ENCODE measurements around the gene PIP5K1B. TPM values are rescaled to one million over a fixed set of nuclear protein-coding genes. Genes with fewer than 3 reads are reported as not detected.

PIP5K1B gene
- total and polyA plus RNA-seq, 7 donors: 10.3 to 72.6 (median 23.5) TPM

GRCh38 chr9:68755752-68756151, 50.7 kb downstream of the PIP5K1B start:
- intact Hi-C loops (cut with DNase I): no loop called here
- 64 to 81% methylated on average over 4 of the region's 4 CpGs for WGBS, 2 donors
- no peaks in the 10 kb centered on the region for H3K9me3 ChIP-seq
- no peak for TF ChIP-seq CTCF (IDR thresholded peaks at IDR 0.05)
- TF ChIP-seq POLR2A (IDR thresholded peaks at IDR 0.05): no peak
- no peak for TF ChIP-seq POLR2AphosphoS5 (IDR thresholded peaks at IDR 0.05)
- TF ChIP-seq EP300 (IDR thresholded peaks at IDR 0.05): no peak
- no peak overlapping the region for H3K4me3 ChIP-seq
- no peak for DNase-seq
- no peak overlapping the region for H3K27ac ChIP-seq
- no peaks in the 10 kb centered on the region for H3K27me3 ChIP-seq
- H3K4me1 ChIP-seq: peaks cover 0 to 2% (median 0%) of the 10 kb centered on the region in 4 donors
- H3K36me3 ChIP-seq: no peaks in the 10 kb centered on the region

DNA sequence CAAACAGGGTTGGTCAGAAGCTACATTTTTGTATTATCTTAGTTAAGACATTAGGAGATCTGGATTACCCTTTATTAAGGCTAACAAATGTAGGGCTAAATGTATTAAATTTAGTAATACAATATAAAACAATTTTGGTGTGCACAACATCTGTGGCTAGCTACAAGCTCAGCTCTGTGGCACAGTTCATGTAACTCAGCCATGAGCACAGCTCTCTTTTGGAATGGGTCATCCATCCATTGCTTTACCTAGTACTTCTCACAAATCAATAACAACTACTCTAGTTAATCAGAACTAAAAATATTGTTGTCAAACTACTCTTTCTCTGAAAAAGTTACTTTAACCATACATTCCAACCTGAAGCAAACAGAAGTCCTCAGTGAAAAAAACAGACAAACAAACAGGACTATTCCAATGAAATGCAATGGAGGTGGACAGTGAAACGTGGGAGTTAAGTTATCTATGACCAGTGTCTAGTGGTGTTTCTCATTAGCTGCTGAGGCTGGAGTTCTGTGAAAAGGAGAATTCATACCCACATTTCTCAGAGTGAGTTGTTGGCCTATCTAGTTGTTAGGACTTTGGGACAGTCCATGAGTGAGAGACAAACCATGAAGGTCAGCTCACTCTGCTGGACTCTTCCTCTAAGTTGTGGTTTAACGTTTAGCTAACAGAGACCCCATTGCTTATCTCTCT, 55.1 kb downstream of the PIP5K1B start:
- no peak overlapping the region for H3K4me3 ChIP-seq
- intact Hi-C loops (cut with DNase I): no loop called here
- no peaks in the 10 kb centered on the region for H3K4me1 ChIP-seq
- no peaks in the 10 kb centered on the region for H3K9me3 ChIP-seq
- H3K27me3 ChIP-seq: no peaks in the 10 kb centered on the region
- TF ChIP-seq POLR2AphosphoS5 (IDR thresholded peaks at IDR 0.05) (no peak), EP300 (IDR thresholded peaks at IDR 0.05) (no peak), CTCF (IDR thresholded peaks at IDR 0.05) (no peak), POLR2A (IDR thresholded peaks at IDR 0.05) (no peak)
- H3K36me3 ChIP-seq: no peaks in the 10 kb centered on the region
- DNase-seq: no peak
- no peak overlapping the region for H3K27ac ChIP-seq
- WGBS, 2 donors: 86 to 89% methylated on average over 2 of the region's 2 CpGs

DNA sequence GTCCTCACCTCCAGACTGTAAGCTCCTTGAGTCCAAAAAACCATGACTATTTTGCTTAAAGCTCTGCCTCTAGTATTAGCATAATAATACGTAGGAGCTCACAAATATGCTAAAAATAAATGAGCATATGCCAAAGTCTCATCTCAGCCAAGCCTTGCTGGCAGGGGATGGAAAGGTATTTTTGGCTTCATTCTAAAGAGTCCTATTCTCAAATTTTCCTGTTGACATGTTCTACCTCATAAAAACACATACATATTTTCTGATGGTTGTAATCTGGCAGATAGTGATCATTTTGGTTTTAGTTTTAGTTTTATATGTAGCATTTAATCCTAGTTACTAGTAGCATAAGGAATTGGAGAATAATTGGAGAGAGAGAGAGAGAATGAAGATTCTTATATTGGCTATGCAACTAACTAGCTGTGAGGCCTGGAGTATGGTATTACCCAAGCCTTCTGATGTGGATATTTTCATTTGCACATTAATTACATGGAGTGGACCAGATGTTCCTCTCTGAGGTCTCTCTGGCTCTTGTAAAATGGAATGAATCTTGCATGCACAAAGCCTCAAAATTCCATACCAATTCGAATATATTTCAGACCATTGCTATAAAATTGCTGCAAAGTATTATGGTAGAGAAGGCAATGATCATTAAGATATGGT, 55.8 kb downstream of the PIP5K1B start:
- Histone ChIP-seq H3K27ac (no peak overlapping the region), H3K9me3 (no peaks in the 10 kb centered on the region), H3K36me3 (no peaks in the 10 kb centered on the region), H3K27me3 (no peaks in the 10 kb centered on the region), H3K4me3 (no peak overlapping the region), H3K4me1 (no peaks in the 10 kb centered on the region)
- WGBS, 2 donors: 48 to 75% methylated on average over 2 of the region's 2 CpGs
- DNase-seq: no peak
- intact Hi-C loops (cut with DNase I): no loop called here
- TF ChIP-seq CTCF (IDR thresholded peaks at IDR 0.05): no peak

GRCh38 chr9:68762570-68762969, 57.5 kb downstream of the PIP5K1B start:
- H3K27ac ChIP-seq: no peak overlapping the region
- H3K4me3 ChIP-seq: no peak overlapping the region
- no peaks in the 10 kb centered on the region for H3K27me3 ChIP-seq
- no peaks in the 10 kb centered on the region for H3K4me1 ChIP-seq
- no peaks in the 10 kb centered on the region for H3K36me3 ChIP-seq
- intact Hi-C loops (cut with DNase I): no loop called here
- 57 to 71% methylated on average over 4 of the region's 4 CpGs for WGBS, 2 donors
- no peaks in the 10 kb centered on the region for H3K9me3 ChIP-seq
- TF ChIP-seq POLR2AphosphoS5 (IDR thresholded peaks at IDR 0.05): no peak
- TF ChIP-seq EP300 (IDR thresholded peaks at IDR 0.05): no peak
- TF ChIP-seq CTCF (IDR thresholded peaks at IDR 0.05): no peak
- no peak for TF ChIP-seq POLR2A (IDR thresholded peaks at IDR 0.05)
- DNase-seq: no peak

All from sigmoid colon (tissue), 7 donors.